Measurements from ENCODE around the gene ANKRD28.
"Not testable (repeated sequence)": the region's sequence is repeated elsewhere in the genome, so short reads cannot be mapped to it uniquely, and the experiment has no call there.

DNA sequence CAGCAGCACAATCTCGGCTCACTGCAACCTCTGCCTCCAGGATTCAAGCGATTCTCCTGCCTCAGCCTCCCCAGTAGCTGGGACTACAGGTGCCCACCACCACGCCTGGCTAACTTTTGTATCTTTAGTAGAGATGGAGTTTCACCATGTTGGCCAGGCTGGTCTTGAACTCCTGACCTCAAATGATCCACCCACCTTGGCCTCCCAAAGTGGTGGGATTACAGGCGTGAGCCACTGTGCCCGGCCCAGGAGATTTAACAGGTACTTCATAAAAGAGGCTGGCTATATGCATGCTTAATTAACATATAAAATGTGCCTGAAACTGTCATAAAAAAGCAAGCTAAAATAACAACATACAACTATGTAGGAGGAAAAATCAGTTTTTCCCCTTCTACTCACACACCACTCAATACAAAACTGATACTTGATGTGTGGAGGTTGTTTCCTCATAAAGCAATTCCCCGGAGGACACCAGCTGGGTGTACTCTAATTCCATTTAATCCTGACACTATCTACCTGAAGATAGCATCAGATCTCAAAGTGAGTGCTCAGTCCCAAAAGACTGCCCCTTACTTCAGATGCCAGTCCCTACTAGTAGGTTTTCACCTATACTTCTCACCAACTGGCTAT is 22.7 kb downstream of the ANKRD28 start:
- TF ChIP-seq, protein P1, sequence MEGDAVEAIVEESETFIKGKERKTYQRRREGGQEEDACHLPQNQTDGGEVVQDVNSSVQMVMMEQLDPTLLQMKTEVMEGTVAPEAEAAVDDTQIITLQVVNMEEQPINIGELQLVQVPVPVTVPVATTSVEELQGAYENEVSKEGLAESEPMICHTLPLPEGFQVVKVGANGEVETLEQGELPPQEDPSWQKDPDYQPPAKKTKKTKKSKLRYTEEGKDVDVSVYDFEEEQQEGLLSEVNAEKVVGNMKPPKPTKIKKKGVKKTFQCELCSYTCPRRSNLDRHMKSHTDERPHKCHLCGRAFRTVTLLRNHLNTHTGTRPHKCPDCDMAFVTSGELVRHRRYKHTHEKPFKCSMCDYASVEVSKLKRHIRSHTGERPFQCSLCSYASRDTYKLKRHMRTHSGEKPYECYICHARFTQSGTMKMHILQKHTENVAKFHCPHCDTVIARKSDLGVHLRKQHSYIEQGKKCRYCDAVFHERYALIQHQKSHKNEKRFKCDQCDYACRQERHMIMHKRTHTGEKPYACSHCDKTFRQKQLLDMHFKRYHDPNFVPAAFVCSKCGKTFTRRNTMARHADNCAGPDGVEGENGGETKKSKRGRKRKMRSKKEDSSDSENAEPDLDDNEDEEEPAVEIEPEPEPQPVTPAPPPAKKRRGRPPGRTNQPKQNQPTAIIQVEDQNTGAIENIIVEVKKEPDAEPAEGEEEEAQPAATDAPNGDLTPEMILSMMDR (IDR thresholded peaks at IDR 0.05) = not testable (repeated sequence)
- TF ChIP-seq SIN3A (IDR thresholded peaks at IDR 0.05; ENCODE audit: borderline replicate concordance, insufficient read depth, low read depth, low read length); TCF7L2 (IDR thresholded peaks at IDR 0.05; ENCODE audit: low read depth, low read length); POLR2AphosphoS5 (IDR thresholded peaks at IDR 0.05; ENCODE audit: low read depth, low read length): not testable (repeated sequence)
